H1 (cell line): ENCODE results near the gene ACYP2.

Experiments
- CEBPB ChIP-seq: IDR thresholded peaks from 2 replicates; pipeline ENCODE4 v1.6.1; 2012; ENCODE audit warnings: low read depth, low read length
- CTCF ChIP-seq, 3 experiments: IDR thresholded peaks; 1 replicate in 2 of 3; 2 replicates in 1 of 3; pipeline versions ENCODE4 v1.5.1 to v1.6.1; 2011; ENCODE audit warnings: low read length in 3 of 3, mild to moderate bottlenecking in 3 of 3, inconsistent platforms in 2 of 3, low read depth in 1 of 3, moderate library complexity in 1 of 3; ENCODE audit not compliant: insufficient read depth in 1 of 3; ENCODE audit errors: control extremely low read depth in 1 of 3
- EGR1 ChIP-seq: IDR thresholded peaks from 2 replicates; pipeline ENCODE4 v1.6.1; 2011; ENCODE audit warnings: low read depth, low read length, borderline replicate concordance
- EP300 ChIP-seq, 2 experiments: IDR thresholded peaks; 1 replicate in 1 of 2; 2 replicates in 1 of 2; pipeline ENCODE4 v1.6.1; 2011 to 2012; ENCODE audit warnings: low read depth in 2 of 2, low read length in 2 of 2, mild to moderate bottlenecking in 2 of 2, borderline replicate concordance in 1 of 2, inconsistent platforms in 1 of 2, moderate library complexity in 1 of 2
- EZH2 ChIP-seq: fragments of 200-600 bp; sonication (generic); IDR thresholded peaks from 2 replicates; pipeline ENCODE4 v1.7.1; 2012; ENCODE audit warnings: low read depth, mild to moderate bottlenecking, moderate library complexity, low read length, inconsistent platforms; ENCODE audit not compliant: severe bottlenecking
- GABPA ChIP-seq: IDR thresholded peaks from 2 replicates; pipeline ENCODE4 v1.6.1; 2011; ENCODE audit warnings: mild to moderate bottlenecking, low read length, moderate library complexity, borderline replicate concordance; ENCODE audit not compliant: insufficient read depth
- KDM1A ChIP-seq: fragments of 200-600, 300-600 bp; sonication (generic); IDR thresholded peaks from 2 replicates; pipeline ENCODE4 v1.7.1; 2016; ENCODE audit warnings: mild to moderate bottlenecking, low read length, borderline replicate concordance
- PHF8 ChIP-seq: fragments of 200-600 bp; sonication (generic); conservative IDR thresholded peaks from 2 replicates; pipeline ENCODE4 v1.7.1; 2012; ENCODE audit warnings: low read depth, mild to moderate bottlenecking, inconsistent platforms, low read length, moderate library complexity
- RXRA ChIP-seq: IDR thresholded peaks from 2 replicates; pipeline ENCODE4 v1.6.1; 2011; ENCODE audit warnings: low read depth, mild to moderate bottlenecking, low read length, moderate library complexity; ENCODE audit not compliant: insufficient read depth
- SIN3A ChIP-seq, 2 experiments: IDR thresholded peaks in 1 of 2; conservative IDR thresholded peaks in 1 of 2; 2 replicates each; pipeline ENCODE4 v1.6.1; 2011 to 2012; ENCODE audit warnings: low read length in 2 of 2, improper control_type of control experiment in 1 of 2, low read depth in 1 of 2, mild to moderate bottlenecking in 1 of 2
- TAF1 ChIP-seq: IDR thresholded peaks from 2 replicates; pipeline ENCODE4 v1.6.1; 2011; ENCODE audit warnings: mild to moderate bottlenecking, low read depth, low read length
- YY1 ChIP-seq: IDR thresholded peaks from 2 replicates; pipeline ENCODE4 v1.6.1; 2011; ENCODE audit warnings: low read depth, mild to moderate bottlenecking, low read length

- TF ChIP-seq CEBPB (no peak), YY1 (no peak), TAF1 (no peak), EP300 (IDR thresholded peaks at IDR 0.05; ENCODE audit: borderline replicate concordance in 1 of 2, low read depth in 2 of 2, low read length in 2 of 2) (no peak), EZH2 (no peak), EGR1 (no peak), SIN3A (conservative IDR thresholded peaks at IDR 0.05 in 1 of 2, IDR thresholded peaks at IDR 0.05 in 1 of 2; ENCODE audit: low read depth in 1 of 2, low read length in 2 of 2) (no peak), CTCF (IDR thresholded peaks at IDR 0.05; ENCODE audit: control extremely low read depth in 1 of 3, insufficient read depth in 1 of 3, low read depth in 1 of 3, low read length in 3 of 3) (no peak), RXRA (no peak), PHF8 (no peak), GABPA (no peak), KDM1A (no peak)
Measured at GRCh38 chr2:54336136-54336976, 220.9 kb downstream of the ACYP2 start.
